Thyroid gland (tissue), 4 donors: ENCODE results near the gene KIF25. TPM values are rescaled to one million over a fixed set of nuclear protein-coding genes. Genes with fewer than 3 reads are reported as not detected.

Experiments used
- DNase-seq, 2 donors: peaks; one replicate each; pipeline ENCODE4 v3.0.0-alpha.2; 2019
- H3K27ac ChIP-seq, 3 donors: fragments of 200-600 bp; sonication (generic); 1 replicate in 2 of 3; 2 replicates in 1 of 3; pipeline ENCODE4 v1.5.1; 2016 to 2019; ENCODE audit warnings: mild to moderate bottlenecking in 1 of 3, moderate library complexity in 1 of 3
- H3K27me3 ChIP-seq: fragments of 200-600 bp; sonication (generic); one replicate; pipeline ENCODE4 v1.5.1; 2019
- H3K36me3 ChIP-seq, 2 donors: fragments of 200-600 bp; sonication (generic); one replicate each; pipeline ENCODE4 v1.5.1; 2016 to 2019
- H3K4me1 ChIP-seq, 2 donors: fragments of 200-600 bp; sonication (generic); one replicate each; pipeline ENCODE4 v1.5.1; 2017 to 2019
- H3K4me3 ChIP-seq, 3 donors: fragments of 200-600 bp; sonication (generic); replicated peaks in 1 of 3; 1 replicate in 2 of 3; 2 replicates in 1 of 3; pipeline ENCODE4 v1.5.1; 2016; ENCODE audit warnings: mild to moderate bottlenecking in 1 of 3
- H3K9me3 ChIP-seq: fragments of 200-600 bp; sonication (generic); one replicate; pipeline ENCODE4 v1.5.1; 2017
- POLR2A ChIP-seq, 2 donors: fragments of 450-650 bp; IDR thresholded peaks; one replicate each; pipeline ENCODE4 v1.6.1; 2017; ENCODE audit warnings: antibody characterized with exemption in 2 of 2, mild to moderate bottlenecking in 2 of 2, moderate library complexity in 1 of 2
- WGBS, 2 donors: methylation state at CpG; one replicate each; pipeline ENCODE4 v1.1.5; 2017; 5-methylcytosine and 5-hydroxymethylcytosine counted together
- intact Hi-C: fragments of 100-400 bp; cut with DNase I; formaldehyde crosslinking; loops from one replicate; pipeline ENCODE4 v1.15.1; 2023
- total RNA-seq, 4 donors: library from RNA; depleted of rRNA; stranded (reverse); fragments of >200 nt; gene quantifications; one replicate each; pipeline ENCODE4 v1.2.3, GENCODE V29; 2016
- TF ChIP-seq, protein P1 (sequence below), 6 experiments: fragments of 200-600 bp in 3 of 6; fragments of 450-650 bp in 3 of 6; sonication (generic) in 3 of 6; IDR thresholded peaks; one replicate each; pipeline ENCODE4 v1.5.1; 2016 to 2019; ENCODE audit warnings: antibody characterized with exemption in 6 of 6, mild to moderate bottlenecking in 2 of 6, inconsistent platforms in 1 of 6, moderate library complexity in 1 of 6

The KIF25 gene
- total RNA-seq, 4 donors from 2014 or later, result not detected

DNA sequence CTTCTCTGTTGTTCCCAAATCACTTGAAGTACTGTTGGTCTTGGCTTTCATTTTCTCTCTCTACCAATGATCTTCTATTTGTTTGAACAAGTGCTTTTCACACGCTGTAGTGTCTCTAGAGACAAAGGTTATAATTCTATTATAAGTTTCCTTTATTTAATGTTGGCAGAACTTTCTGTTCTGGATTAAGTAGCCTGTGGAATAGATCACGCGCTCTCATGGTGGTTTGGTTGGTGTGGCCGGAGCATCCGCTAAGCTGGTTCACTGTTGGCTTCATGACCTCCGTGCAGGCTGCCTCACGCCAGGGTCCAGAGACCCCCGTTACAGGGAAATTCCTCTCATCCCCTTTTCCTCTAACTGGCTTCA is 30.9 kb upstream of the KIF25 start:
- Histone ChIP-seq H3K4me1 (no peaks in the 10 kb centered on the region), H3K27ac (no peak overlapping the region), H3K9me3 (no peaks in the 10 kb centered on the region), H3K36me3 (peaks cover 48 to 58% of the 10 kb centered on the region in 2 donors), H3K27me3 (no peaks in the 10 kb centered on the region), H3K4me3 (no peak overlapping the region)
- TF ChIP-seq, protein P1, sequence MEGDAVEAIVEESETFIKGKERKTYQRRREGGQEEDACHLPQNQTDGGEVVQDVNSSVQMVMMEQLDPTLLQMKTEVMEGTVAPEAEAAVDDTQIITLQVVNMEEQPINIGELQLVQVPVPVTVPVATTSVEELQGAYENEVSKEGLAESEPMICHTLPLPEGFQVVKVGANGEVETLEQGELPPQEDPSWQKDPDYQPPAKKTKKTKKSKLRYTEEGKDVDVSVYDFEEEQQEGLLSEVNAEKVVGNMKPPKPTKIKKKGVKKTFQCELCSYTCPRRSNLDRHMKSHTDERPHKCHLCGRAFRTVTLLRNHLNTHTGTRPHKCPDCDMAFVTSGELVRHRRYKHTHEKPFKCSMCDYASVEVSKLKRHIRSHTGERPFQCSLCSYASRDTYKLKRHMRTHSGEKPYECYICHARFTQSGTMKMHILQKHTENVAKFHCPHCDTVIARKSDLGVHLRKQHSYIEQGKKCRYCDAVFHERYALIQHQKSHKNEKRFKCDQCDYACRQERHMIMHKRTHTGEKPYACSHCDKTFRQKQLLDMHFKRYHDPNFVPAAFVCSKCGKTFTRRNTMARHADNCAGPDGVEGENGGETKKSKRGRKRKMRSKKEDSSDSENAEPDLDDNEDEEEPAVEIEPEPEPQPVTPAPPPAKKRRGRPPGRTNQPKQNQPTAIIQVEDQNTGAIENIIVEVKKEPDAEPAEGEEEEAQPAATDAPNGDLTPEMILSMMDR (IDR thresholded peaks at IDR 0.05), result no peak
- TF ChIP-seq POLR2A (IDR thresholded peaks at IDR 0.05), result no peak
- intact Hi-C loops, result no loop called here
- no peak for DNase-seq
- 88 to 90% methylated on average over 8 of the region's 8 CpGs for WGBS, 2 donors

DNA sequence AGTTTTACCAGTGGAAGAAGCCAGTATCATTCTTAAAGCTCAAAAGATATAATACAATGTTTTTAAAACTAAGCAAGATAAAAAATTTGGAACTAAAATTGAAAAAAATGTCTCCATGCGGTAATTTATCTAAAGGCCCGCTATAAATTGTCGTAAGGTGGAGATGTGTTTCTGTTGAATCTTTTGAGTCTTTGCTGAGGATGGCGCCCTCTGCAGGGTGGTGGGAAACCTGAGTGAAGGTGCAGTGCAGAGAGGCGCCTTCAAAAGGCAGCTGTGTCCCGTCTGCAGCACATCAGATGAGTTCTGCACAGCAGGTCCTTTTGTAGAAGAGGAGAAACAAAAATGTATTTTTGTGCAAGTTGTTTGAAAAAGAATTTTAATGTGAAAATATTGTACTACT is 29.4 kb upstream of the KIF25 start:
- Histone ChIP-seq H3K9me3 (no peaks in the 10 kb centered on the region), H3K27ac (no peak overlapping the region), H3K4me1 (no peaks in the 10 kb centered on the region), H3K27me3 (no peaks in the 10 kb centered on the region), H3K36me3 (peaks cover 39 to 52% of the 10 kb centered on the region in 2 donors), H3K4me3 (no peak overlapping the region)
- intact Hi-C loops, result no loop called here
- peak in 1 of 2 donors; percentile 25 for DNase-seq
- WGBS, 2 donors, result 73 to 87% methylated on average over 6 of the region's 6 CpGs
- no peak for TF ChIP-seq POLR2A (IDR thresholded peaks at IDR 0.05)
- TF ChIP-seq, protein P1 (IDR thresholded peaks at IDR 0.05), result peak in 1 of 6 experiments; percentile 42

DNA sequence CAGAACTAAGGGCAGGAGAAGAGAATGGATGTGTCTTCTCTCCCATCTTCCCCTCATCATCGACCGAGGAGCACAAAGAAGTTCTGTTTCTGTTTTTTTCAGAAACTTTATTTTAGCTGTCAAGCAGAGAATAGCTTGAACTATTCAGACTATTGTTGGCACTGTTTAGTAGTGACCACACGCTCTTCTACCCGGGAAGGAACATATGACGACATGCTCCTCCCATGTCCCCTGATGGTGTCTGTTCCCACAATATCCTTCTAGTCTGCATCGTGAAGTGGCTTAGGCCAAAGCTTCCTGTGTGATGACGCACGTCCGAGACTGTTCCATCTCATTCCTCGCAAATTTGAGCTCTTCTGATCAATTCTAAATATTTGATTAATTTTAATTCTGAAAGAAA is 27.2 kb upstream of the KIF25 start:
- intact Hi-C loops, result no loop called here
- H3K4me3 ChIP-seq, result no peak overlapping the region
- TF ChIP-seq, protein P1 (IDR thresholded peaks at IDR 0.05), result no peak
- TF ChIP-seq POLR2A (IDR thresholded peaks at IDR 0.05), result no peak
- no peaks in the 10 kb centered on the region for H3K4me1 ChIP-seq
- no peaks in the 10 kb centered on the region for H3K27me3 ChIP-seq
- no peak overlapping the region for H3K27ac ChIP-seq
- no peak for DNase-seq
- 86 to 91% methylated on average over 10 of the region's 10 CpGs for WGBS, 2 donors
- H3K36me3 ChIP-seq, result peaks cover 31 to 49% of the 10 kb centered on the region in 2 donors
- no peaks in the 10 kb centered on the region for H3K9me3 ChIP-seq

DNA sequence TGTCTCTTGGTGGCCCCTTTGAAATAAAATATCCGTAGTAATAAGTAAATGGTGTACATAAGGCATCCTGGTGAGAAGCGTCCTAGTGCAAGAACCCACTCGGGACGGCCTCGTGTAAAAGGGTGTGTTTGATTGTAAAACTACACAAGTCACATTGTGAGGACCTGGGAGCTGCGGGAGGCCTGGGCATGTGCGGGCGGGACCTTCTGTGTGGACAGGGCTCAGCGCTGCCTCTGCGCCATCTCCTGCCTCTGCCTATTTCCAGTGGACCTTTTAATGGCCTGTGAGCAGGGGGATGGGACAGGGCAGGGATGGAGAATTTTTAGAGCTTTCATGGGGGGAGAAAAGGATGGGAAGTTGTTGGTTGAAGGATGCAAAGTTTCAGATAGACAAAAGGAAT is 25.3 kb upstream of the KIF25 start:
- TF ChIP-seq POLR2A (IDR thresholded peaks at IDR 0.05), result no peak
- TF ChIP-seq, protein P1 (IDR thresholded peaks at IDR 0.05), result no peak
- Histone ChIP-seq H3K4me3 (no peak overlapping the region), H3K27me3 (no peaks in the 10 kb centered on the region), H3K4me1 (no peaks in the 10 kb centered on the region), H3K9me3 (no peaks in the 10 kb centered on the region), H3K36me3 (peaks cover 18 to 32% of the 10 kb centered on the region in 2 donors), H3K27ac (no peak overlapping the region)
- no peak for DNase-seq
- intact Hi-C loops, result no loop called here
- WGBS, 2 donors, result 95 to 98% methylated on average over 10 of the region's 10 CpGs

DNA sequence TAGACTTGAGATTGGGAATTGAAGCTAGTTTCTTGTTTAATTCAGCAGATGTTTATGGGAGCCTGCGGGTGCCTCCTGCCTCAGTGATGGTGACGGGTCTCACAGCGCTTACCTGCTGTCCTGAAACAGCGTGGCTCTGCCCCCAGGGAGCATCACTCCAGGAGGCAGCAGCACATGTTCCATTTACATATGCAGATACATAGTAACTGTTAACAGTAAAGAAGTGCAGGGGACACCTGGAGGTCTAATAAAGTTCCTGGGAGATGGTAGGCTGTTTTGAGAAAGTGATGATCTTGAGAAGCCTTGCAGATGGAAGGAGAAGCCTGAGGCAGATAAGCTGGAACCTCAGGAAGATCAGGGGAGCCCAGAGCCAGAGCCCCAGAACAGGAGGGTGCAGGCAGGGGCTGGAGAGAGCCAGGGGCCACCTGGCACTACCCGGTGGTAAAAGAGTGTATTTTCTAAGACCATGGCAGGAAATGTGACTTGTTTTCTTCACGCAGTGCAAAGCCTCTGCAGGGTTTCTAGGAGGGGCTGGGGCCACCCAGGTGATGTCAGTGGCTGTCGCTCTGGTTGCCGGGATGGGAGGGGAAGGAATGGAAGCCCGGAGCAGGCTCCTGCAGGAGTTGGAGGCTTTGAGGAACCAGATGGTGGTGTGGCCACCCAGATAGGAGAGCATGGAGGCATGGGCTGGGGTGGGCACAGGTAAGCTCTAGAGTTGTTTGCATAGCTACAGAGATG is 24.2 kb upstream of the KIF25 start:
- Histone ChIP-seq H3K27ac (no peak overlapping the region), H3K9me3 (no peaks in the 10 kb centered on the region), H3K4me3 (no peak overlapping the region), H3K27me3 (no peaks in the 10 kb centered on the region), H3K36me3 (peaks cover 18 to 30% of the 10 kb centered on the region in 2 donors), H3K4me1 (no peaks in the 10 kb centered on the region)
- WGBS, 2 donors, result 76 to 84% methylated on average over 8 to 9 of the region's 9 CpGs
- no peak for DNase-seq
- TF ChIP-seq POLR2A (IDR thresholded peaks at IDR 0.05), result no peak
- TF ChIP-seq, protein P1 (IDR thresholded peaks at IDR 0.05), result no peak
- intact Hi-C loops, result no loop called here
